GM12878 (cell line): ENCODE data around the gene TCOF1. TPM values are rescaled to one million over a fixed set of nuclear protein-coding genes. Genes with fewer than 3 reads are reported as not detected.
A peak's percentile ranks its signal among the peaks of the same experiment; 100 is the strongest.

Experiments
- BCLAF1 ChIP-seq: fragments of 450-650 bp; IDR thresholded peaks from 2 replicates; pipeline ENCODE4 v1.6.1; 2017; ENCODE audit warnings: antibody characterized with exemption, mild to moderate bottlenecking, moderate library complexity
- E2F8 ChIP-seq: fragments of 450-650 bp; IDR thresholded peaks from 2 replicates; pipeline ENCODE4 v1.6.1; 2018; ENCODE audit warnings: mild to moderate bottlenecking, low read depth, moderate library complexity; ENCODE audit not compliant: partially characterized antibody
- EED ChIP-seq: sonication (generic); IDR thresholded peaks from 2 replicates; pipeline ENCODE4 v1.6.1; 2016; ENCODE audit warnings: antibody characterized with exemption, low read depth
- FOXM1 ChIP-seq: IDR thresholded peaks from 2 replicates; pipeline ENCODE4 v1.6.1; 2012; ENCODE audit warnings: low read depth, mild to moderate bottlenecking, inconsistent platforms, low read length, moderate library complexity
- HDGF ChIP-seq: fragments of 450-650 bp; IDR thresholded peaks from 2 replicates; pipeline ENCODE4 v1.6.1; 2016; ENCODE audit warnings: antibody characterized with exemption
- KDM1A ChIP-seq: fragments of 200-600 bp; sonication (generic); IDR thresholded peaks from 2 replicates; pipeline ENCODE4 v1.6.1; 2016; ENCODE audit warnings: borderline replicate concordance
- NFIC ChIP-seq: IDR thresholded peaks from 2 replicates; pipeline ENCODE4 v1.6.1; 2012; ENCODE audit warnings: low read depth, mild to moderate bottlenecking, inconsistent platforms, low read length, moderate library complexity
- POLR2A ChIP-seq: IDR thresholded peaks from 2 replicates; pipeline ENCODE4 v1.6.1; 2011; ENCODE audit warnings: low read depth, mild to moderate bottlenecking, low read length
- PRDM15 ChIP-seq: fragments of 450-650 bp; formaldehyde crosslinking; IDR thresholded peaks from 2 replicates; pipeline ENCODE4 v1.4.0; 2020; ENCODE audit warnings: mild to moderate bottlenecking, moderate library complexity
- SP1 ChIP-seq: IDR thresholded peaks from one replicate; pipeline ENCODE4 v1.6.1; 2011; ENCODE audit warnings: low read depth, low read length
- SPI1 ChIP-seq: IDR thresholded peaks from 2 replicates; pipeline ENCODE4 v1.6.1; 2011; ENCODE audit warnings: low read depth, mild to moderate bottlenecking, low read length, moderate library complexity, borderline replicate concordance; ENCODE audit not compliant: insufficient read depth
- STAT3 ChIP-seq: IDR thresholded peaks from 2 replicates; pipeline ENCODE4 v1.6.1; 2011; ENCODE audit warnings: low read depth, low read length, improper control_type of control experiment
- TCF3 ChIP-seq: IDR thresholded peaks from 2 replicates; pipeline ENCODE4 v1.6.1; 2012; ENCODE audit warnings: low read depth, mild to moderate bottlenecking, low read length, borderline replicate concordance; ENCODE audit not compliant: insufficient read depth
- ZBTB11 ChIP-seq: fragments of 450-650 bp; formaldehyde crosslinking; IDR thresholded peaks from 2 replicates; pipeline ENCODE4 v1.5.0; 2022; ENCODE audit warnings: mild to moderate bottlenecking, missing genetic modification characterization
- ZNF622 ChIP-seq: fragments of 450-650 bp; IDR thresholded peaks from 2 replicates; pipeline ENCODE4 v1.6.1; 2017; ENCODE audit warnings: mild to moderate bottlenecking, inconsistent platforms
- ZZZ3 ChIP-seq: IDR thresholded peaks from 2 replicates; pipeline ENCODE4 v1.6.1; 2011; ENCODE audit warnings: low read depth; ENCODE audit not compliant: control insufficient read depth, insufficient read length
- polyA plus RNA-seq, 11 experiments: library from polyadenylated mRNA; depleted of rRNA in 4 of 11; unstranded in 6 of 11; stranded (reverse) in 5 of 11; fragments of >200 nt; fragmentation: Nextera tagmentation in 4 of 11; fragmentation: Illumina TruSeq in 1 of 11; extraction: Ambion mirVana in 4 of 11; extraction: Trizol in 1 of 11; gene quantifications; 1 replicate in 1 of 11; 2 replicates in 10 of 11; pipeline versions ENCODE4 v1.2.1 to v1.2.3, GENCODE V29; 2011 to 2016; ENCODE audit warnings: inconsistent platforms in 2 of 11, missing spikeins in 2 of 11, low read depth in 1 of 11
- total RNA-seq, 4 experiments: library from RNA; depleted of rRNA in 3 of 4; stranded (reverse); fragments of >200 nt in 3 of 4; fragmentation: Illumina TruSeq in 1 of 4; extraction: Trizol in 1 of 4; gene quantifications; 2 replicates each; pipeline versions ENCODE4 v1.2.1 to v1.2.3, GENCODE V29; 2013 to 2021

Gene TCOF1
- total and polyA plus RNA-seq, 10 of the 15 experiments (the other 5 are each of a cell fraction or from before 2014, with no cell fraction given): 8.7 to 83.9 (median 38.9) TPM

- TF ChIP-seq ZNF622 (no peak), TCF3 (no peak), E2F8 (peak; percentile 52), EED (peak; percentile 43; the same call in 1 of the 2 replicates), HDGF (peak; percentile 84; the same call in 1 of the 2 replicates), ZBTB11 (no peak), BCLAF1 (no peak), PRDM15 (CRISPR knock-in tag) (no peak), KDM1A (no peak), NFIC (no peak), STAT3 (no peak), SPI1 (no peak), FOXM1 (no peak), ZZZ3 (no peak), SP1 (no peak), POLR2A (peak; percentile 79)
Measured at GRCh38 chr5:150406723-150407095, 49.2 kb downstream of the TCOF1 start (continued).
